Esophagus squamous epithelium (tissue), 4 donors: ENCODE data around the gene HCRT.
"Not testable (repeated sequence)": the region's sequence is repeated elsewhere in the genome, so short reads cannot be mapped to it uniquely, and the experiment has no call there.

ENCODE experiments used
- POLR2A ChIP-seq, 4 donors: fragments of 450-650 bp; IDR thresholded peaks; one replicate each; pipeline ENCODE4 v1.6.1; 2017; ENCODE audit warnings: antibody characterized with exemption in 4 of 4, mild to moderate bottlenecking in 4 of 4, moderate library complexity in 3 of 4
- TF ChIP-seq, protein P1 (sequence below), 6 experiments: fragments of 450-650 bp in 4 of 6; fragments of 200-600 bp in 2 of 6; sonication (generic) in 2 of 6; IDR thresholded peaks; one replicate each; pipeline ENCODE4 v1.5.1; 2016 to 2019; ENCODE audit warnings: antibody characterized with exemption in 6 of 6, mild to moderate bottlenecking in 4 of 6, moderate library complexity in 4 of 6

DNA sequence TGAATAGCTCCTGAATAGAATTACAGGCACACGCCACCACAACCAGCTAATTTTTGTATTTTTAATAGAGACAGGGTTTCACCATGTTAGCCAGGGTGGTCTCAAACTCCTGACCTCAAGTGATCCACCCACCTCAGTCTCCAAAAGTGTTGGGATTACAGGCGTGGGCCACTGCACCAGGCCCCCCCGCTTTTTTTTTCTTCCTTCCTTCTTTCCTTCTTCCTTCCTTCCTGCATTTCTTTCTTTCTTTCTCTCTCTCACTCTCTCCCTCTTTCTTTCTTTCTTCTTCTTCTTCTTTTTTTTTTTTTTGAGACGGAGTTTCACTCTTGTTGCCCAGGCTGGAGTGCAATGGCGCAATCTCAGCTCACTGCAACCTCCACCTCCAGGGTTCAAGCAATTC lies 939 bp upstream of the HCRT start:
- TF ChIP-seq, protein P1, sequence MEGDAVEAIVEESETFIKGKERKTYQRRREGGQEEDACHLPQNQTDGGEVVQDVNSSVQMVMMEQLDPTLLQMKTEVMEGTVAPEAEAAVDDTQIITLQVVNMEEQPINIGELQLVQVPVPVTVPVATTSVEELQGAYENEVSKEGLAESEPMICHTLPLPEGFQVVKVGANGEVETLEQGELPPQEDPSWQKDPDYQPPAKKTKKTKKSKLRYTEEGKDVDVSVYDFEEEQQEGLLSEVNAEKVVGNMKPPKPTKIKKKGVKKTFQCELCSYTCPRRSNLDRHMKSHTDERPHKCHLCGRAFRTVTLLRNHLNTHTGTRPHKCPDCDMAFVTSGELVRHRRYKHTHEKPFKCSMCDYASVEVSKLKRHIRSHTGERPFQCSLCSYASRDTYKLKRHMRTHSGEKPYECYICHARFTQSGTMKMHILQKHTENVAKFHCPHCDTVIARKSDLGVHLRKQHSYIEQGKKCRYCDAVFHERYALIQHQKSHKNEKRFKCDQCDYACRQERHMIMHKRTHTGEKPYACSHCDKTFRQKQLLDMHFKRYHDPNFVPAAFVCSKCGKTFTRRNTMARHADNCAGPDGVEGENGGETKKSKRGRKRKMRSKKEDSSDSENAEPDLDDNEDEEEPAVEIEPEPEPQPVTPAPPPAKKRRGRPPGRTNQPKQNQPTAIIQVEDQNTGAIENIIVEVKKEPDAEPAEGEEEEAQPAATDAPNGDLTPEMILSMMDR (IDR thresholded peaks at IDR 0.05): not testable (repeated sequence)
- TF ChIP-seq POLR2A (IDR thresholded peaks at IDR 0.05): not testable (repeated sequence)
